ENCODE measurements around the gene HSPB6. TPM values are rescaled to one million over a fixed set of nuclear protein-coding genes. Genes with fewer than 3 reads are reported as not detected.
A peak's percentile ranks its signal among the peaks of the same experiment; 100 is the strongest.
"Not testable (repeated sequence)": the region's sequence is repeated elsewhere in the genome, so short reads cannot be mapped to it uniquely, and the experiment has no call there.

Gene HSPB6
- total RNA-seq, result 0.31 TPM

GRCh38 chr19:35756377-35757230 lies at the start of gene HSPB6:
TSS of gene HSPB6 (minus strand) at chr19:35757029. CDS start at chr19:35757008, 21 bp downstream.
- no peak for DNase-seq

- no peak for DNase-seq
These were observed 49.8 kb upstream of the HSPB6 start for GRCh38 chr19:35806597-35806996.

- no peak for DNase-seq
These were observed 48.8 kb upstream of the HSPB6 start for GRCh38 chr19:35805526-35806102.

- DNase-seq, result no peak
These were observed 45.0 kb upstream of the HSPB6 start for GRCh38 chr19:35801828-35802227.

GRCh38 chr19:35797663-35798062 lies 40.8 kb upstream of the HSPB6 start:
- peak; percentile 55 for DNase-seq

GRCh38 chr19:35796645-35797542 lies 40.1 kb upstream of the HSPB6 start:
- DNase-seq, result no peak

GRCh38 chr19:35795564-35795963 lies 38.7 kb upstream of the HSPB6 start:
- DNase-seq, result not testable (repeated sequence)

- no peak for DNase-seq
These were observed 36.7 kb upstream of the HSPB6 start for GRCh38 chr19:35793381-35794165.

GRCh38 chr19:35792888-35793287 lies 36.1 kb upstream of the HSPB6 start:
- DNase-seq, result no peak

- DNase-seq, result no peak
These were observed 35.5 kb upstream of the HSPB6 start for GRCh38 chr19:35792312-35792711.

GRCh38 chr19:35791814-35792279 lies 35.0 kb upstream of the HSPB6 start:
- DNase-seq, result no peak

- DNase-seq, result no peak
These were observed 34.4 kb upstream of the HSPB6 start for GRCh38 chr19:35790981-35791813.

- DNase-seq, result no peak
These were observed 33.4 kb upstream of the HSPB6 start for GRCh38 chr19:35789978-35790944.

GRCh38 chr19:35789195-35789977 lies 32.6 kb upstream of the HSPB6 start:
- no peak for DNase-seq

GRCh38 chr19:35788205-35788960 lies 31.6 kb upstream of the HSPB6 start:
- DNase-seq, result no peak

GRCh38 chr19:35787227-35787799 lies 30.5 kb upstream of the HSPB6 start:
- no peak for DNase-seq

GRCh38 chr19:35786299-35787160 lies 29.7 kb upstream of the HSPB6 start:
- DNase-seq, result no peak

Data from occipital lobe (tissue), 2 donors.